Panc1 (cell line): ENCODE results near the gene SLC6A1. TPM values are rescaled to one million over a fixed set of nuclear protein-coding genes. Genes with fewer than 3 reads are reported as not detected.

Source experiments
- ATAC-seq: fragments of 200-7000 bp; cut with Tn5 transposase; 2 replicates; pipeline ENCODE4 v1.9.1; 2020; ENCODE audit warnings: mild to moderate bottlenecking, moderate library complexity
- BruUV-seq: library from RNA; stranded (reverse); fragments of 400-500 nt; replicated peaks from 2 replicates; lab custom pipeline; 2021; lab: Mats Ljungman, UMichigan
- CTCF ChIA-PET: fragments of 300-600 bp; sonication (Branson Sonifier 250); formaldehyde crosslinking; loops from one replicate; lab custom pipeline; 2022; ENCODE audit warnings: antibody characterized with exemption; lab: Charles Lee
- POLR2A ChIA-PET: fragments of 300-600 bp; sonication (Branson Sonifier 250); formaldehyde crosslinking; loops from one replicate; lab custom pipeline; 2022; ENCODE audit warnings: antibody characterized with exemption; lab: Charles Lee
- DNase-seq: peaks from one replicate; pipeline ENCODE4 v3.0.0-alpha.2; 2010; ENCODE audit warnings: low read depth, low spot score
- H3K27ac ChIP-seq: 2 replicates; pipeline ENCODE4 v1.5.1; 2011; ENCODE audit warnings: mild to moderate bottlenecking, low read length, inconsistent platforms
- H3K27me3 ChIP-seq: fragments of 200-500 bp; sonication (Bioruptor generic); 2 replicates; pipeline ENCODE4 v1.6.0; 2014; ENCODE audit warnings: low read length, inconsistent platforms; ENCODE audit not compliant: control insufficient read depth, insufficient read depth
- H3K36me3 ChIP-seq: fragments of 200-500 bp; sonication (Bioruptor generic); 2 replicates; pipeline ENCODE4 v1.5.1; 2014; ENCODE audit warnings: inconsistent platforms, mild to moderate bottlenecking, low read length, moderate library complexity; ENCODE audit not compliant: control insufficient read depth, insufficient read depth
- H3K4me1 ChIP-seq: 2 replicates; pipeline ENCODE4 v1.5.1; 2011; ENCODE audit warnings: inconsistent platforms, mild to moderate bottlenecking, low read length, moderate library complexity; ENCODE audit not compliant: control insufficient read depth, insufficient read depth
- H3K4me3 ChIP-seq, 2 experiments: 2 replicates each; pipeline ENCODE4 v1.5.1; 2011 to 2012; ENCODE audit warnings: low read depth in 2 of 2, low read length in 2 of 2, mild to moderate bottlenecking in 2 of 2, inconsistent platforms in 1 of 2, moderate library complexity in 1 of 2
- H3K9me3 ChIP-seq: fragments of 200-500 bp; sonication (Bioruptor generic); 2 replicates; pipeline ENCODE4 v1.5.1; 2014; ENCODE audit warnings: low read depth, mild to moderate bottlenecking, inconsistent platforms, low read length, moderate library complexity; ENCODE audit not compliant: control insufficient read depth, insufficient read depth
- CTCF ChIP-seq: fragments of 450-650 bp; IDR thresholded peaks from 2 replicates; pipeline ENCODE4 v1.5.1; 2017; ENCODE audit warnings: mild to moderate bottlenecking
- POLR2AphosphoS5 ChIP-seq: IDR thresholded peaks from 2 replicates; pipeline ENCODE4 v1.6.1; 2012; ENCODE audit warnings: mild to moderate bottlenecking, low read depth, low read length, moderate library complexity
- REST ChIP-seq, 2 experiments: IDR thresholded peaks; 2 replicates each; pipeline ENCODE4 v1.6.1; 2011 to 2012; ENCODE audit warnings: low read depth in 2 of 2, control low read depth in 1 of 2, low read length in 1 of 2, mild to moderate bottlenecking in 1 of 2, moderate library complexity in 1 of 2; ENCODE audit not compliant: insufficient read depth in 1 of 2
- SIN3A ChIP-seq: IDR thresholded peaks from 2 replicates; pipeline ENCODE4 v1.6.1; 2012; ENCODE audit warnings: low read depth, mild to moderate bottlenecking, low read length, moderate library complexity, borderline replicate concordance; ENCODE audit not compliant: insufficient read depth
- TCF7L2 ChIP-seq: IDR thresholded peaks from 2 replicates; pipeline ENCODE4 v1.6.1; 2011; ENCODE audit warnings: mild to moderate bottlenecking, low read depth, low read length, inconsistent platforms
- in situ Hi-C: cut with HindIII; loops from 2 replicates; pipeline ENCODE4 v1.10.0; 2016; ENCODE audit warnings: low sequenced_read_pairs, low pct_unique_long_range_greater_than_20kb
- intact Hi-C: fragments of 100-400 bp; cut with micrococcal nuclease; formaldehyde crosslinking; loops from one replicate; pipeline ENCODE4 v1.10.0; 2022; ENCODE audit not compliant: unreplicated experiment
- total RNA-seq: library from RNA; stranded (reverse); gene quantifications from one replicate; pipeline ENCODE4 v1.2.1, GENCODE V29; 2021; ENCODE audit not compliant: unreplicated experiment

SLC6A1 gene
- total RNA-seq, 1 experiment from 2014 or later: not detected

GRCh38 chr3:10978956-10979355 lies 13.6 kb upstream of the SLC6A1 start:
- intact Hi-C loops (no loop called here), in situ Hi-C loops (no loop called here)
- Histone ChIP-seq H3K4me1 (no peaks in the 10 kb centered on the region), H3K27ac (no peak overlapping the region), H3K36me3 (no peaks in the 10 kb centered on the region), H3K9me3 (no peaks in the 10 kb centered on the region), H3K4me3 (no peak overlapping the region), H3K27me3 (peaks cover 5% of the 10 kb centered on the region)
- ATAC-seq: no peak
- POLR2A ChIA-PET: no interaction called here
- CTCF ChIA-PET: interaction anchor here (0.7 kb wide), 1 partner anchor 8 kb away, joined by 4 read pairs; no protein-coding TSS in a partner anchor
- no peak for TF ChIP-seq REST (IDR thresholded peaks at IDR 0.05; ENCODE audit: insufficient read depth in 1 of 2, low read depth in 2 of 2, low read length in 1 of 2)
- TF ChIP-seq POLR2AphosphoS5: no peak
- no peak for TF ChIP-seq CTCF
- no peak for TF ChIP-seq TCF7L2
- TF ChIP-seq SIN3A: no peak
- BruUV-seq: no TSS peak
- DNase-seq: no peak

- TF ChIP-seq POLR2AphosphoS5 (no peak), REST (IDR thresholded peaks at IDR 0.05; ENCODE audit: insufficient read depth in 1 of 2, low read depth in 2 of 2, low read length in 1 of 2) (no peak), CTCF (no peak), SIN3A (no peak), TCF7L2 (no peak)
- intact Hi-C loops: no loop called here
- in situ Hi-C loops: no loop called here
- no peak overlapping the region for H3K4me3 ChIP-seq
- no TSS peak for BruUV-seq
- H3K27me3 ChIP-seq: peaks cover 5% of the 10 kb centered on the region
- H3K4me1 ChIP-seq: no peaks in the 10 kb centered on the region
- DNase-seq (no peak), ATAC-seq (no peak)
- ChIA-PET CTCF (no interaction called here), POLR2A (no interaction called here)
- no peaks in the 10 kb centered on the region for H3K36me3 ChIP-seq
- no peaks in the 10 kb centered on the region for H3K9me3 ChIP-seq
- H3K27ac ChIP-seq: no peak overlapping the region
Observed at GRCh38 chr3:10980312-10980711, 12.2 kb upstream of the SLC6A1 start.
